Heart left ventricle (tissue), 16 donors: ENCODE measurements around the gene MICALL2. TPM values are rescaled to one million over a fixed set of nuclear protein-coding genes. Genes with fewer than 3 reads are reported as not detected.
A peak's percentile ranks its signal among the peaks of the same experiment; 100 is the strongest.

ENCODE experiments used
- ATAC-seq, 4 donors: fragments of 200-7000 bp; cut with Tn5 transposase; one replicate each; pipeline ENCODE4 v1.9.1; 2020 to 2022; ENCODE audit warnings: moderate library complexity in 4 of 4, mild to moderate bottlenecking in 3 of 4, moderate number of reproducible peaks in 1 of 4
- DNase-seq, 5 donors: peaks; one replicate each; pipeline ENCODE4 v3.0.0-alpha.2; 2020
- H3K27ac ChIP-seq, 12 donors: fragments of 200-600 bp; sonication (generic) in 4 of 12; one replicate each; pipeline versions ENCODE4 v1.5.0 to v1.8.0; 2016 to 2022; ENCODE audit warnings: mild to moderate bottlenecking in 2 of 12
- H3K27me3 ChIP-seq, 9 donors: fragments of 200-600 bp; sonication (generic) in 2 of 9; one replicate each; pipeline versions ENCODE4 v1.5.1 to v1.8.0; 2016 to 2022; ENCODE audit warnings: mild to moderate bottlenecking in 3 of 9
- H3K36me3 ChIP-seq, 9 donors: fragments of 200-600 bp; sonication (generic) in 2 of 9; one replicate each; pipeline versions ENCODE4 v1.5.0 to v1.8.0; 2018 to 2022; ENCODE audit warnings: mild to moderate bottlenecking in 2 of 9
- H3K4me1 ChIP-seq, 12 donors: fragments of 200-600 bp; sonication (generic) in 4 of 12; one replicate each; pipeline versions ENCODE4 v1.5.0 to v1.8.0; 2016 to 2022; ENCODE audit warnings: mild to moderate bottlenecking in 3 of 12
- H3K4me3 ChIP-seq, 12 donors: fragments of 200-600 bp; sonication (generic) in 4 of 12; one replicate each; pipeline versions ENCODE4 v1.5.0 to v1.8.0; 2017 to 2022; ENCODE audit warnings: mild to moderate bottlenecking in 9 of 12, moderate library complexity in 4 of 12
- H3K9me3 ChIP-seq, 12 donors: fragments of 200-600 bp; sonication (generic) in 4 of 12; one replicate each; pipeline versions ENCODE4 v1.5.0 to v1.8.0; 2016 to 2022; ENCODE audit warnings: mild to moderate bottlenecking in 1 of 12
- CTCF ChIP-seq, 12 donors: fragments of 200-600 bp; sonication (generic) in 4 of 12; IDR thresholded peaks; one replicate each; pipeline versions ENCODE4 v1.5.0 to v1.8.0; 2018 to 2022; ENCODE audit warnings: antibody characterized with exemption in 12 of 12, mild to moderate bottlenecking in 5 of 12
- POLR2A ChIP-seq, 2 donors: fragments of 450-650 bp; IDR thresholded peaks; one replicate each; pipeline ENCODE4 v1.6.1; 2017; ENCODE audit warnings: antibody characterized with exemption in 2 of 2, mild to moderate bottlenecking in 2 of 2, moderate library complexity in 2 of 2
- WGBS, 4 donors: extraction: QIAGEN DNeasy Blood & Tissue Kit in 2 of 4; methylation state at CpG; one replicate each; pipeline versions ENCODE4 v1.1.5 to v1.1.7; 2013 to 2018; 5-methylcytosine and 5-hydroxymethylcytosine counted together
- intact Hi-C, 10 donors: fragments of 100-400 bp; cut with DNase I; formaldehyde crosslinking; loops; one replicate each; pipeline versions ENCODE4 v1.11.1 to v1.14.2; 2022
- polyA plus RNA-seq, 2 donors: library from polyadenylated mRNA; stranded (reverse); fragments of 200-250 nt; gene quantifications; one replicate each; pipeline ENCODE4 v1.2.3, GENCODE V29; 2013
- total RNA-seq, 9 donors: library from RNA; depleted of rRNA in 2 of 9; stranded (reverse); fragments of >200 nt in 2 of 9; fragmentation: NEBNext Ultra II Directional in 3 of 9; extraction: Animal tissue kit (Norgen Biotek cat#: 25700) in 3 of 9; gene quantifications; one replicate each; pipeline versions ENCODE4 v1.1.0 to v1.2.4, GENCODE V29; 2016 to 2023
- donor health status: ischemic (EF 13 %, LVEDD 7.1; RV severe dilation, severe dysfunction).
- donor health status: healthy with polysubstance abuse.
- donor health status: DM: no; HTN: yes; CAD: no.
- donor health status: DM: no; HTN: no; CAD: no.
- donor health status: ischemic (EF 25% LVEDD 6.9; RV normal size, moderate dysfunction).
- donor health status: ischemic (EF 25% LVEDD 5.7; RV mildly dilated, moderate dysfunction).
- donor health status: healthy.
- donor health status: DM: yes; HTN: yes; CAD: no.
- donor health status: ischemic (EF 35%, LVEDD 5.7; RV mildly dilated, moderate dysfunction).
- donor health status: nonischemic (EF 11% LVEDD 7.7; RV severe dilation, severe dysfunction).
- donor health status: DM: yes; HTN: yes; CAD: no.
- donor health status: PGD.
- donor health status: ischemic (EF 29% LVEDD 5.4; RV normal size, mild dysfunction).
- donor health status: nonischemic (EF 23%, LVEDD 6.1; RV moderate dilation, normal function).

MICALL2 gene
- total and polyA plus RNA-seq, 11 donors: 2.5 to 18.3 (median 8.4) TPM

DNA sequence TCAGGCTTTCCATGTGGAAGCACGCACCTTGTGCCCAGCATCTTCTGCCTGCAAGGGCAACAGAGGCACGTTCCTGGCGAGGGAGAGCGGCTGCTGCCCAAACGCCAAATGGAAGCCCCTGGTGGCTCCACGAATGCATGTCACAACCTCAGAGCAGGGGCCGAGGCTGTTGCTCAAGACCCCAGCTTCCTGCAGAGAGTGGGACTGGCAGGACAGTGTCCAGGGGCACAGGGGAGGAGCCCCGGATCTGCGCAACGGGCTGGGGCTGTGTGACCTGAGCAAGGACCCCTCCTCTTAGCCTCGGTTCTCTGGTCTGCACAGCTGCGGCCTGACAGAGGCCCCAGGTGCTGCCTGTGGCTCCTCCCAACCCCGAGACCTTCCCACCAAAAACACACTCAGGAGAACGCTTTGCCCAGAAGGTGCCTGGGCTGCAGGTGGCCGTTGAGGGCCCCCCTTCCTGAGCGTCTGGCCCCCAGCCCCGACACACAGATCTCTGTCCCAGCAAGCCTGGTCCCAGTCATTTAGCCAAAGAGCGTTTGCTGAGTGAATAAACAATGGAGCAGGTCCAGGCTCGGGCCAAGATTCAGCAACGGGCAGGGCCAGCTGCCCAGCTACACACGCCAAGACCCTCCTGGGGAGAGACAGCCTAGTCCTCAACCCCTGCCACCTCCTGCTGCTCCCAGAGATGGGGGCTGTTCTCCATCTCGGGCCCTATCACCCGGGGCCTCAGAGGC lies 1.2 kb downstream of the MICALL2 start:
- intact Hi-C loops: no loop called here
- 43 to 62% (median 55%) methylated on average over 9 to 23 of the region's 23 CpGs for WGBS, 4 donors
- peak overlapping the region in 11 of 12 donors; percentile 57 to 90 (median 83) for H3K27ac ChIP-seq
- peaks cover 3 to 82% (median 55%) of the 10 kb centered on the region in 12 donors for H3K4me1 ChIP-seq
- TF ChIP-seq POLR2A (IDR thresholded peaks at IDR 0.05) (no peak), CTCF (IDR thresholded peaks at IDR 0.05) (no peak)
- H3K36me3 ChIP-seq: no peaks in the 10 kb centered on the region
- no peak for ATAC-seq
- H3K27me3 ChIP-seq: no peaks in the 10 kb centered on the region
- no peak for DNase-seq
- no peaks in the 10 kb centered on the region for H3K9me3 ChIP-seq
- peak overlapping the region; percentile 52 to 97 (median 90) for H3K4me3 ChIP-seq

GRCh38 chr7:1457059-1457948 lies 2.0 kb downstream of the MICALL2 start:
- Histone ChIP-seq H3K36me3 (no peaks in the 10 kb centered on the region), H3K9me3 (no peaks in the 10 kb centered on the region), H3K27me3 (no peaks in the 10 kb centered on the region), H3K4me1 (peaks cover 3 to 75% (median 57%) of the 10 kb centered on the region in 12 donors), H3K27ac (peak overlapping the region in 1 of 12 donors; percentile 80), H3K4me3 (peak overlapping the region in 9 of 12 donors; percentile 8 to 97 (median 89))
- 69 to 89% (median 84%) methylated on average over 16 to 18 of the region's 18 CpGs for WGBS, 4 donors
- TF ChIP-seq CTCF (IDR thresholded peaks at IDR 0.05): no peak
- no peak for TF ChIP-seq POLR2A (IDR thresholded peaks at IDR 0.05)
- ATAC-seq (no peak), DNase-seq (no peak)
- intact Hi-C loops: no loop called here

- Histone ChIP-seq H3K4me1 (peaks cover 3 to 69% (median 50%) of the 10 kb centered on the region in 12 donors), H3K4me3 (peak overlapping the region in 3 of 12 donors; percentile 10 to 45 (median 26)), H3K27ac (peak overlapping the region in 9 of 12 donors; percentile 35 to 86 (median 74)), H3K9me3 (no peaks in the 10 kb centered on the region), H3K27me3 (no peaks in the 10 kb centered on the region), H3K36me3 (no peaks in the 10 kb centered on the region)
- no peak for TF ChIP-seq CTCF (IDR thresholded peaks at IDR 0.05)
- no peak for TF ChIP-seq POLR2A (IDR thresholded peaks at IDR 0.05)
- no peak for DNase-seq
- WGBS, 4 donors: 82 to 87% (median 85%) methylated on average over 13 of the region's 13 CpGs
- ATAC-seq: no peak
- intact Hi-C loops: no loop called here
Measured at GRCh38 chr7:1455955-1456354, 3.3 kb downstream of the MICALL2 start.
